H9 (cell line): ENCODE results near the gene EDC3. TPM values are rescaled to one million over a fixed set of nuclear protein-coding genes. Genes with fewer than 3 reads are reported as not detected.

Source experiments
- DNase-seq: peaks from one replicate; pipeline ENCODE4 v3.0.0-alpha.2; 2017
- H2AFZ ChIP-seq: one replicate; pipeline ENCODE4 v1.6.1; 2013; ENCODE audit warnings: mild to moderate bottlenecking, low read length, control low read depth, moderate library complexity
- H2AK5ac ChIP-seq: 2 replicates; pipeline ENCODE4 v1.6.1; 2013; ENCODE audit warnings: low read length, control low read depth, mixed read lengths; ENCODE audit not compliant: insufficient read length
- H2BK120ac ChIP-seq: one replicate; pipeline ENCODE4 v1.6.1; 2013; ENCODE audit warnings: low read depth, mild to moderate bottlenecking, low read length, control low read depth, inconsistent platforms; ENCODE audit not compliant: poor library complexity, severe bottlenecking
- H2BK12ac ChIP-seq: 2 replicates; pipeline ENCODE4 v1.6.1; 2013; ENCODE audit warnings: low read length, control low read depth, mixed read lengths, low read depth; ENCODE audit not compliant: insufficient read length
- H2BK15ac ChIP-seq: 2 replicates; pipeline ENCODE4 v1.6.1; 2013; ENCODE audit warnings: low read depth, low read length, control low read depth
- H2BK20ac ChIP-seq: one replicate; pipeline ENCODE4 v1.6.1; 2013; ENCODE audit warnings: low read depth, mild to moderate bottlenecking, low read length, control low read depth, inconsistent platforms; ENCODE audit not compliant: poor library complexity, severe bottlenecking
- H2BK5ac ChIP-seq: 2 replicates; pipeline ENCODE4 v1.6.1; 2013; ENCODE audit warnings: low read length, control low read depth, mixed read lengths; ENCODE audit not compliant: insufficient read length
- H3K14ac ChIP-seq: 2 replicates; pipeline ENCODE4 v1.6.1; 2013; ENCODE audit warnings: low read length, control low read depth; ENCODE audit not compliant: insufficient read depth
- H3K18ac ChIP-seq: 2 replicates; pipeline ENCODE4 v1.6.1; 2013; ENCODE audit warnings: low read depth, mild to moderate bottlenecking, mixed read lengths, low read length, control low read depth; ENCODE audit not compliant: insufficient read length
- H3K23ac ChIP-seq: 2 replicates; pipeline ENCODE4 v1.6.1; 2013; ENCODE audit warnings: low read length, control low read depth, mixed read lengths, low read depth; ENCODE audit not compliant: insufficient read length
- H3K23me2 ChIP-seq: 2 replicates; pipeline ENCODE4 v1.6.1; 2013; ENCODE audit warnings: low read depth, mild to moderate bottlenecking, mixed read lengths, low read length, control low read depth; ENCODE audit not compliant: insufficient read length, poor library complexity, severe bottlenecking
- H3K27ac ChIP-seq: 2 replicates; pipeline ENCODE4 v1.5.1; 2013; ENCODE audit warnings: low read length, control low read depth, mixed read lengths, low read depth; ENCODE audit not compliant: insufficient read length
- H3K27me3 ChIP-seq: 2 replicates; pipeline ENCODE4 v1.6.1; 2013; ENCODE audit warnings: low read length, control low read depth, inconsistent platforms; ENCODE audit not compliant: insufficient read depth
- H3K4ac ChIP-seq: 2 replicates; pipeline ENCODE4 v1.6.1; 2013; ENCODE audit warnings: low read depth, mild to moderate bottlenecking, control low read depth, inconsistent platforms, low read length, moderate library complexity
- H3K4me1 ChIP-seq: 2 replicates; pipeline ENCODE4 v1.6.1; 2013; ENCODE audit warnings: low read length, control low read depth, inconsistent platforms; ENCODE audit not compliant: insufficient read depth
- H3K4me2 ChIP-seq: 2 replicates; pipeline ENCODE4 v1.6.1; 2013; ENCODE audit warnings: low read length, control low read depth, mixed read lengths; ENCODE audit not compliant: insufficient read length, insufficient read depth
- H3K56ac ChIP-seq: 2 replicates; pipeline ENCODE4 v1.6.1; 2013; ENCODE audit warnings: low read depth, mild to moderate bottlenecking, mixed read lengths, low read length, control low read depth; ENCODE audit not compliant: insufficient read length
- H3K79me1 ChIP-seq: 2 replicates; pipeline ENCODE4 v1.6.1; 2013; ENCODE audit warnings: low read depth, mild to moderate bottlenecking, moderate library complexity, low read length, control low read depth, inconsistent platforms; ENCODE audit not compliant: insufficient read depth, poor library complexity, severe bottlenecking
- H3K79me2 ChIP-seq: 2 replicates; pipeline ENCODE4 v1.6.1; 2013; ENCODE audit warnings: low read length, control low read depth, inconsistent platforms; ENCODE audit not compliant: insufficient read depth
- H3K9ac ChIP-seq: 2 replicates; pipeline ENCODE4 v1.6.1; 2013; ENCODE audit warnings: low read length, control low read depth, mixed read lengths; ENCODE audit not compliant: insufficient read length; ENCODE audit errors: extremely low read depth
- H3K9me3 ChIP-seq: one replicate; pipeline ENCODE4 v1.6.1; 2013; ENCODE audit warnings: low read depth, low read length, inconsistent platforms; ENCODE audit not compliant: control insufficient read depth
- H3T11ph ChIP-seq: one replicate; pipeline ENCODE4 v1.6.1; 2013; ENCODE audit warnings: mild to moderate bottlenecking, low read length, control low read depth, inconsistent platforms
- H4K20me1 ChIP-seq: one replicate; pipeline ENCODE4 v1.6.1; 2013; ENCODE audit not compliant: control insufficient read depth, insufficient read length, insufficient read depth
- H4K5ac ChIP-seq: 2 replicates; pipeline ENCODE4 v1.6.1; 2013; ENCODE audit warnings: low read depth, mild to moderate bottlenecking, mixed read lengths, low read length, control low read depth; ENCODE audit not compliant: insufficient read length
- H4K8ac ChIP-seq: replicated peaks from 2 replicates; pipeline ENCODE4 v1.6.1; 2013; ENCODE audit warnings: low read length, control low read depth, mixed read lengths, low read depth; ENCODE audit not compliant: insufficient read length
- H4K91ac ChIP-seq: 2 replicates; pipeline ENCODE4 v1.6.1; 2013; ENCODE audit warnings: low read depth, mild to moderate bottlenecking, moderate library complexity, mixed read lengths, low read length, control low read depth; ENCODE audit not compliant: insufficient read length
- H3K27ac Mint-ChIP-seq, 3 experiments: 2 replicates in 2 of 3; 3 replicates in 1 of 3; pipeline ENCODE4 v1.8.0; 2020 to 2021; ENCODE audit warnings: mixed read lengths in 3 of 3, mild to moderate bottlenecking in 1 of 3, moderate library complexity in 1 of 3
- H3K27me3 Mint-ChIP-seq: 2 replicates; pipeline ENCODE4 v1.8.0; 2021; ENCODE audit warnings: low read depth, mild to moderate bottlenecking, moderate library complexity, mixed read lengths
- H3K36me3 Mint-ChIP-seq, 3 experiments: 2 replicates in 2 of 3; 3 replicates in 1 of 3; pipeline ENCODE4 v1.8.0; 2020 to 2021; ENCODE audit warnings: low read depth in 3 of 3, mixed read lengths in 3 of 3; ENCODE audit not compliant: insufficient read depth in 1 of 3
- H3K4me1 Mint-ChIP-seq, 2 experiments: 2 replicates each; pipeline ENCODE4 v1.8.0; 2020; ENCODE audit warnings: mixed read lengths in 2 of 2
- H3K4me3 Mint-ChIP-seq, 2 experiments: 2 replicates in 1 of 2; 3 replicates in 1 of 2; pipeline ENCODE4 v1.8.0; 2020 to 2021; ENCODE audit warnings: mild to moderate bottlenecking in 2 of 2, mixed read lengths in 2 of 2, moderate library complexity in 1 of 2
- H3K9me3 Mint-ChIP-seq, 2 experiments: 2 replicates in 1 of 2; 3 replicates in 1 of 2; pipeline ENCODE4 v1.8.0; 2020; ENCODE audit warnings: mild to moderate bottlenecking in 2 of 2, mixed read lengths in 2 of 2, moderate library complexity in 1 of 2
- CTCF ChIP-seq: fragments of 200-600 bp; sonication (generic); conservative IDR thresholded peaks from 3 replicates; pipeline ENCODE4 v1.8.0; 2021; ENCODE audit warnings: antibody characterized with exemption, mild to moderate bottlenecking
- WGBS: extraction: QIAGEN DNeasy Blood & Tissue Kit; methylation state at CpG from one replicate; pipeline ENCODE4 v1.1.7; 2013; ENCODE audit warnings: missing lambda C conversion rate, low lambda C conversion rate, mixed read lengths; ENCODE audit not compliant: insufficient read length; ENCODE audit errors: extremely low coverage; 5-methylcytosine and 5-hydroxymethylcytosine counted together
- total RNA-seq: library from RNA; stranded (reverse); gene quantifications from 2 replicates; pipeline ENCODE4 v1.2.1, GENCODE V29; 2021

The EDC3 gene
- total RNA-seq, 1 experiment from 2014 or later: 60.5 TPM

GRCh38 chr15:74680456-74680855 lies 15.4 kb downstream of the EDC3 start:
- H3K23ac ChIP-seq: no peak overlapping the region
- H3K23me2 ChIP-seq: no peaks in the 10 kb centered on the region
- H4K91ac ChIP-seq: no peak overlapping the region
- no peak for DNase-seq
- no peak overlapping the region for H3K4me2 ChIP-seq
- WGBS: no CpG with 5 or more reads among the region's 2 CpGs
- no peak overlapping the region for H2BK15ac ChIP-seq
- Mint-ChIP-seq H3K4me3 (no peak overlapping the region; a peak in 1 of 5 replicates), H3K4me1 (no peaks in the 10 kb centered on the region), H3K9me3 (peaks cover 5 to 6% of the 10 kb centered on the region in 2 experiments; a peak in 4 of 5 replicates), H3K27me3 (no peaks in the 10 kb centered on the region), H3K36me3 (peaks cover 9 to 17% (median 13%) of the 10 kb centered on the region in 3 experiments; a peak in 6 of 7 replicates), H3K27ac (no peak overlapping the region)
- H2BK12ac ChIP-seq: no peak overlapping the region
- no peak overlapping the region for H2BK20ac ChIP-seq
- H2AFZ ChIP-seq: no peak overlapping the region
- TF ChIP-seq CTCF: no peak
- H2AK5ac ChIP-seq: no peak overlapping the region
- H3K4ac ChIP-seq: no peak overlapping the region
- H3K4me1 ChIP-seq: no peaks in the 10 kb centered on the region
- H2BK5ac ChIP-seq: no peak overlapping the region
- peaks cover 2% of the 10 kb centered on the region; the same call in 1 of the 2 replicates for H3K79me2 ChIP-seq
- no peak overlapping the region for H2BK120ac ChIP-seq
- H3K79me1 ChIP-seq: peaks cover 13% of the 10 kb centered on the region
- no peak overlapping the region for H3K27ac ChIP-seq
- H3K56ac ChIP-seq: no peak overlapping the region
- H3K27me3 ChIP-seq: no peaks in the 10 kb centered on the region
- no peak overlapping the region for H3T11ph ChIP-seq
- H3K9me3 ChIP-seq: no peaks in the 10 kb centered on the region
- H4K8ac ChIP-seq: no peak overlapping the region
- H3K18ac ChIP-seq: no peak overlapping the region
- no peak overlapping the region for H3K14ac ChIP-seq
- no peaks in the 10 kb centered on the region for H4K20me1 ChIP-seq
- H4K5ac ChIP-seq: no peak overlapping the region
- H3K9ac ChIP-seq: no peak overlapping the region
